Right renal cortex interstitium (tissue), 3 donors: ENCODE measurements around the gene UHMK1. TPM values are rescaled to one million over a fixed set of nuclear protein-coding genes. Genes with fewer than 3 reads are reported as not detected.
"Not testable (repeated sequence)": the region's sequence is repeated elsewhere in the genome, so short reads cannot be mapped to it uniquely, and the experiment has no call there.

Experiments used
- DNase-seq, 3 donors: peaks; one replicate each; pipeline ENCODE4 v3.0.0-alpha.2; 2013; ENCODE audit warnings: low read depth in 3 of 3, low spot score in 2 of 3
- polyA plus RNA-seq, 3 donors: library from polyadenylated mRNA; unstranded; fragments of 120-200 nt; gene quantifications; one replicate each; pipeline ENCODE4 v1.2.1, GENCODE V29; 2013; ENCODE audit not compliant: insufficient read length in 3 of 3

The UHMK1 gene
- polyA plus RNA-seq, 3 donors: 37.2 to 38.9 (median 38.8) TPM

DNA sequence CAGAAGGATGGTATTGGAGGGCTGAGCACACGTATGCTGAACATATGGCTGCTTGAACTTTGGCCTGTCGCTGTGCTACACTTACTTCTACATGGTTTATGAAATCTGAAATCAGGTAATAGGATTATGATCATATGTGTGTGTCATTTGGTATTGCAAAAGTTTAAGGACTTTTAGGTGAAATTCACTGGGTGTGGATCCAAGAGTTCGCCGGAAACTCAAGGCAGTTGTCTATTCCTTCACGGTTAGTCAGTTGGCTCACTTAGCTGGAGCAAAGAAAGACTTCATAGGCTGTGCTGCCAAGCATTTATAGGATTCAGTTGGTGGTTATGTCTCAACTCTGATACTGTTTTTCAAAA is 64.8 kb downstream of the UHMK1 start:
- no peak for DNase-seq

GRCh38 chr1:162564762-162565218 is 67.2 kb downstream of the UHMK1 start:
- no peak for DNase-seq

DNA sequence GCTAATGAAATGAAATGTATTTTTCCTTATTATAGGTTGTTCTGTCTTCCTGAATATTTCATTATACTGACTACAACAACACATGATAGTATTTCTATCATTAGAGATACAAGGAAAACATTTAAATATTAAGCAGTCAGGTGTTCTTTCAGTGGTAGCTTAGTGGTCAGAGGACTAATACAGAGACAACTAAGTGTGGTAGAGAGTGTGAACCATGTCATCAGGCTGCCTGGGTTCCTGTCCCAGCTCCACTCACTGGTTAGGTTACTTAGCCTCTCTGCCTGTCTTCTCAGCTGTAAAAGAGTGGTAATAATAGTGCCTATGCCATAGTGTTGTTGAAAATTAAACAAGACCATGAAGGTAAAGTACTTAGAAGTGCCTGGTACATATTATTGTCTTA is 67.8 kb downstream of the UHMK1 start:
- no peak for DNase-seq

- no peak for DNase-seq
Measured at GRCh38 chr1:162566870-162567269, 69.3 kb downstream of the UHMK1 start.

DNA sequence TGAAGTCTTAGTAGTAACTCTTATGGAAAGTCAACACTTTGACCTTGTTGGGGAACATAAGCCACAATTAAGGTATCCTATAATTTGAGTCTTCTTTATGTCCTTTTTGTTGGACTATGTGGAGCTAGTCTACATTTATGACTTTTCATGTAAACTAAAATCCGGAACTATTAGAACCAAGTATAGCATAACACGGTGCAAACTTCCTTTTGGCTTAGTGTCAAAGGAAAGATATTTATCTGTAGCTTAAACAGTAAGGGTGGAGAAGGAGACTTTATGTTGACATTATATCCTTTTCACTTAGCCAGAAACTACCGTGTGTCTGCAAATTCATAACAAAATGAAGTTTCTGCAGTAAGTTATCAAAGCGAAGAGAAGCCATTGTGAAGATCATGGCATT is 71.2 kb downstream of the UHMK1 start:
- no peak for DNase-seq

GRCh38 chr1:162570718-162571117 is 73.1 kb downstream of the UHMK1 start:
- DNase-seq: no peak

DNA sequence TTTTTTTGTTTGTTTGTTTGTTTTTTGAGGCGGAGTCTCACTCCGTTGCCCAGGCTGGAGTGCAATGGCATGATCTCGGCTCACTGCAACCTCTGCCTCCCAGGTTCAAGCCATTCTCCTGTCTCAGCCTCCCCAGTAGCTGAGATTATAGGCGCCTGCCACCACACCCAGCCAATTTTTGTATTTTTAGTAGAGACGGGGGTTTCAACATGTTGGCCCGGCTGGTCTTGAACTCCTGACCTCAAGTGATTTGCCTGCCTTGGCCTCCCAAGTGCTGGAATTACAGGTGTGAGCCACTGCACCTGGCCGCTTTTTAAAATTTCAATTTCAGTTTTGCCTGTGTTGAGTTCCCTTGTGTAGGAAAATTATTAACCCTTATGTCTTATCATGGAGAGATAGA is 73.5 kb downstream of the UHMK1 start:
- not testable (repeated sequence) for DNase-seq

- DNase-seq: no peak
Measured at GRCh38 chr1:162571696-162572095, 74.1 kb downstream of the UHMK1 start.

- DNase-seq: no peak
Measured at GRCh38 chr1:162573136-162573535, 75.5 kb downstream of the UHMK1 start.

DNA sequence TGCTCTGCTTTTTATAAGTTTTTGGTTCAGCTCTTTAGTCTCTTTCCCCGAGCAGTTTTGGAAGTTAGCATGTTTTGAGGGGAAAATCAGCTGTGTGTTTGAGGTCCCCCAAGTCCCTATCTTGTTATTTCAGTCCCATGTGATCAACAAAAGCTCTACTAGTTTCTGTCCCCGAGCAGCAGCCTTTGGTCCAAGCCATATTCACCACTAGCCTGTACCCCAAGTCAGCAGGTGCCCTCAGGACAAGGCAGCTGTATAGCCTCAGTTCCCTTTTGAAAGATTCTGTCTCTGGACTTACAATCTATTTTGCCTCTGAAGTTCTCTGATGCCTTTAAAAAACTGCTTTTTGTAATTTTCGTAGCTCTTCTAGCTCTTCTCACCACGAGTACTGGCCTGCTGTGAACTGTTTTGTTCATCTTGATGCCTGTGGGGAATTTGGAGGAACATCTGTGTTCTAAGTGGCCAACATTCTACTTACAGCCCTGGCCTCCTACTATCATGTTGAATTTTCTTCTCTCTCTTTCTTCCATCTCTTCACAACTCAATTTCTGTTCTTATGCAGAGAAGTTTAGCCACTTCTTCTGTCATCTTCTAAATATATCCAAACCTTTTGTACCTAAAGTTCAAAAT is 80.6 kb downstream of the UHMK1 start:
- DNase-seq: no peak

- DNase-seq: no peak
Measured at GRCh38 chr1:162578936-162579335, 81.3 kb downstream of the UHMK1 start.

Other genes with a start within 250 kb of the UHMK1 start
- gene SPATA46, start 121.0 kb upstream of the UHMK1 start, polyA plus RNA-seq: under 1 TPM; 0.25 to 0.51 (median 0.42) TPM
- 10 to 100 TPM; 15.3 to 15.9 (median 15.5) TPM for gene C1orf226, start 116.1 kb upstream of the UHMK1 start, polyA plus RNA-seq
- under 1 TPM; 0.08 to 0.31 (median 0.17) TPM for gene SH2D1B, start 85.7 kb upstream of the UHMK1 start, polyA plus RNA-seq
- gene UAP1, start 63.9 kb downstream of the UHMK1 start, polyA plus RNA-seq: 10 to 100 TPM; 31.7 to 37.3 (median 35.7) TPM
- gene DDR2, start 134.6 kb downstream of the UHMK1 start, polyA plus RNA-seq: 10 to 100 TPM; 19.5 to 22.7 (median 22.6) TPM